OCI-LY3 (cell line): ENCODE results near the gene KCNMA1.

Source experiments
- H2AFZ ChIP-seq: fragments of 200-600, 300-600 bp; shearing (Covaris generic); 2 replicates; pipeline ENCODE4 v1.6.0; 2014; ENCODE audit warnings: antibody characterized with exemption, low read depth, low read length
- H3K27ac ChIP-seq: fragments of 200-600, 300-600 bp; sonication (generic); 2 replicates; pipeline ENCODE4 v1.5.1; 2014; ENCODE audit warnings: mild to moderate bottlenecking, low read length, moderate library complexity, mixed read lengths
- H3K27me3 ChIP-seq: fragments of 200-600, 300-600 bp; sonication (generic); 2 replicates; pipeline ENCODE4 v1.6.1; 2014; ENCODE audit warnings: low read depth, low read length, mixed read lengths
- H3K36me3 ChIP-seq: fragments of 200-600, 300-600 bp; sonication (generic); replicated peaks from 2 replicates; pipeline ENCODE3; 2014; ENCODE audit warnings: low read depth, low read length, mixed read lengths
- H3K4me1 ChIP-seq: fragments of 300-600, 200-600 bp; sonication (generic); 2 replicates; pipeline ENCODE4 v1.6.1; 2014; ENCODE audit warnings: low read length, mixed read lengths
- H3K4me2 ChIP-seq: fragments of 200-600, 300-600 bp; sonication (generic); 2 replicates; pipeline ENCODE4 v1.6.1; 2014; ENCODE audit warnings: low read length, mixed read lengths
- H3K4me3 ChIP-seq: fragments of 300-600, 200-600 bp; sonication (generic); 2 replicates; pipeline ENCODE4 v1.5.1; 2014; ENCODE audit warnings: antibody characterized with exemption, mild to moderate bottlenecking, low read length, moderate library complexity
- H3K79me2 ChIP-seq: fragments of 300-600, 200-600 bp; shearing (Covaris generic); 2 replicates; pipeline ENCODE4 v1.6.1; 2014; ENCODE audit warnings: mild to moderate bottlenecking, low read length, mixed read lengths
- H3K9ac ChIP-seq: fragments of 300-600, 200-600 bp; shearing (Covaris generic); 2 replicates; pipeline ENCODE4 v1.6.0; 2014; ENCODE audit warnings: mild to moderate bottlenecking, low read length, moderate library complexity
- H3K9me3 ChIP-seq: fragments of 200-600, 300-600 bp; shearing (Covaris generic); 2 replicates; pipeline ENCODE4 v1.6.1; 2014; ENCODE audit warnings: low read length, mixed read lengths; ENCODE audit not compliant: insufficient read depth
- H4K20me1 ChIP-seq: fragments of 200-600, 300-600 bp; sonication (generic); 2 replicates; pipeline ENCODE4 v1.6.1; 2016; ENCODE audit warnings: low read length, mixed read lengths; ENCODE audit not compliant: insufficient read depth
- EZH2phosphoT487 ChIP-seq: fragments of 200-600 bp; shearing (Covaris generic); IDR thresholded peaks from 2 replicates; pipeline ENCODE4 v1.6.1; 2018; ENCODE audit warnings: antibody characterized with exemption, mixed run types, low read depth
- TF ChIP-seq, protein P1 (sequence below): fragments of 200-600, 300-600 bp; sonication (generic); IDR thresholded peaks from 2 replicates; pipeline ENCODE4 v1.5.1; 2014; ENCODE audit warnings: antibody characterized with exemption, low read length, low read depth

KCNMA1 gene

DNA sequence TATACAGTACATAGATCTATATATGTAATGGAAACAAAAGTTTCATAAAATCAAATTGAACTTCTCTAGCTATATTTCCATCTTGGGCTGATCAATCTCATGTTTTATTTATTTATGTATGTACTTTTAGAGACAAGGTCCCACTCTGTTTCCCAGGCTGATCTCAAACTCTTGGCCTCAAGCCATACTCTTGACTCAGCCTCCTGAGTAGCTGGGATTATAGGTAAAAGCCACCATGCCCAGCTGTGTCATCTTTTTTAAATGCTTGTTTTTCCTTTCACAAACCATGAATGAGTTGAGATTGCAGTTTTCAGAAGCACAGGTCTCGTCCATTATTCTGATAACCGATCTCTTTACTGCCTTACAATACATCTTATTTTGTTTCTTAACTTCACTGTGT lies 400.9 kb downstream of the KCNMA1 start:
- no peak for TF ChIP-seq EZH2phosphoT487
- TF ChIP-seq, protein P1, sequence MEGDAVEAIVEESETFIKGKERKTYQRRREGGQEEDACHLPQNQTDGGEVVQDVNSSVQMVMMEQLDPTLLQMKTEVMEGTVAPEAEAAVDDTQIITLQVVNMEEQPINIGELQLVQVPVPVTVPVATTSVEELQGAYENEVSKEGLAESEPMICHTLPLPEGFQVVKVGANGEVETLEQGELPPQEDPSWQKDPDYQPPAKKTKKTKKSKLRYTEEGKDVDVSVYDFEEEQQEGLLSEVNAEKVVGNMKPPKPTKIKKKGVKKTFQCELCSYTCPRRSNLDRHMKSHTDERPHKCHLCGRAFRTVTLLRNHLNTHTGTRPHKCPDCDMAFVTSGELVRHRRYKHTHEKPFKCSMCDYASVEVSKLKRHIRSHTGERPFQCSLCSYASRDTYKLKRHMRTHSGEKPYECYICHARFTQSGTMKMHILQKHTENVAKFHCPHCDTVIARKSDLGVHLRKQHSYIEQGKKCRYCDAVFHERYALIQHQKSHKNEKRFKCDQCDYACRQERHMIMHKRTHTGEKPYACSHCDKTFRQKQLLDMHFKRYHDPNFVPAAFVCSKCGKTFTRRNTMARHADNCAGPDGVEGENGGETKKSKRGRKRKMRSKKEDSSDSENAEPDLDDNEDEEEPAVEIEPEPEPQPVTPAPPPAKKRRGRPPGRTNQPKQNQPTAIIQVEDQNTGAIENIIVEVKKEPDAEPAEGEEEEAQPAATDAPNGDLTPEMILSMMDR: no peak
- Histone ChIP-seq H2AFZ (no peak overlapping the region), H3K27ac (no peak overlapping the region), H3K4me2 (no peak overlapping the region), H4K20me1 (peaks cover 3% of the 10 kb centered on the region; the same call in 1 of the 2 replicates), H3K4me3 (no peak overlapping the region), H3K9ac (no peak overlapping the region), H3K36me3 (no peaks in the 10 kb centered on the region), H3K9me3 (no peaks in the 10 kb centered on the region), H3K79me2 (no peaks in the 10 kb centered on the region), H3K27me3 (no peaks in the 10 kb centered on the region), H3K4me1 (peaks cover 8% of the 10 kb centered on the region)

- Histone ChIP-seq H3K27ac (no peak overlapping the region), H3K36me3 (no peaks in the 10 kb centered on the region), H2AFZ (no peak overlapping the region), H3K9ac (no peak overlapping the region), H4K20me1 (peaks cover 3% of the 10 kb centered on the region; the same call in 1 of the 2 replicates), H3K4me3 (no peak overlapping the region), H3K27me3 (no peaks in the 10 kb centered on the region), H3K4me1 (peaks cover 14% of the 10 kb centered on the region), H3K9me3 (no peaks in the 10 kb centered on the region), H3K4me2 (no peak overlapping the region), H3K79me2 (no peaks in the 10 kb centered on the region)
- TF ChIP-seq, protein P1: no peak
- TF ChIP-seq EZH2phosphoT487: no peak
Observed at GRCh38 chr10:77236029-77236428, 401.6 kb downstream of the KCNMA1 start.

GRCh38 chr10:77234599-77234998 lies 403.0 kb downstream of the KCNMA1 start:
- Histone ChIP-seq H3K4me1 (peaks cover 18% of the 10 kb centered on the region), H2AFZ (no peak overlapping the region), H3K9ac (no peak overlapping the region), H3K4me2 (no peak overlapping the region), H3K27me3 (no peaks in the 10 kb centered on the region), H3K4me3 (no peak overlapping the region), H3K9me3 (no peaks in the 10 kb centered on the region), H4K20me1 (0 out of 2 replicates have a peak, but pooled peaks cover 3% of the 10 kb centered on the region), H3K79me2 (no peaks in the 10 kb centered on the region), H3K27ac (no peak overlapping the region), H3K36me3 (no peaks in the 10 kb centered on the region)
- TF ChIP-seq, protein P1: no peak

- H4K20me1 ChIP-seq: no peaks in the 10 kb centered on the region
- H3K27me3 ChIP-seq: no peaks in the 10 kb centered on the region
- H2AFZ ChIP-seq: no peak overlapping the region
- no peaks in the 10 kb centered on the region for H3K36me3 ChIP-seq
- no peak overlapping the region for H3K4me2 ChIP-seq
- H3K79me2 ChIP-seq: no peaks in the 10 kb centered on the region
- no peak overlapping the region for H3K9ac ChIP-seq
- no peak for TF ChIP-seq EZH2phosphoT487
- TF ChIP-seq, protein P1: no peak
- H3K4me3 ChIP-seq: no peak overlapping the region
- H3K27ac ChIP-seq: no peak overlapping the region
- H3K4me1 ChIP-seq: peaks cover 18% of the 10 kb centered on the region
- H3K9me3 ChIP-seq: no peaks in the 10 kb centered on the region
Observed at GRCh38 chr10:77233466-77233865, 404.1 kb downstream of the KCNMA1 start.
